Measurements from ENCODE around the gene MGLL.

GRCh38 chr3:127674790-127675189, 147.5 kb downstream of the MGLL start:
- TF ChIP-seq CTCF (IDR thresholded peaks at IDR 0.05) = no peak
- no peak for TF ChIP-seq ZFX (IDR thresholded peaks at IDR 0.05; ENCODE audit: borderline replicate concordance)

Data from 22Rv1 (cell line).